ENCODE measurements around the gene CCDC9B. TPM values are rescaled to one million over a fixed set of nuclear protein-coding genes. Genes with fewer than 3 reads are reported as not detected.

CCDC9B gene
- total RNA-seq, 6 donors from 2014 or later, result 15.5 to 140 (median 68.1) TPM

DNA sequence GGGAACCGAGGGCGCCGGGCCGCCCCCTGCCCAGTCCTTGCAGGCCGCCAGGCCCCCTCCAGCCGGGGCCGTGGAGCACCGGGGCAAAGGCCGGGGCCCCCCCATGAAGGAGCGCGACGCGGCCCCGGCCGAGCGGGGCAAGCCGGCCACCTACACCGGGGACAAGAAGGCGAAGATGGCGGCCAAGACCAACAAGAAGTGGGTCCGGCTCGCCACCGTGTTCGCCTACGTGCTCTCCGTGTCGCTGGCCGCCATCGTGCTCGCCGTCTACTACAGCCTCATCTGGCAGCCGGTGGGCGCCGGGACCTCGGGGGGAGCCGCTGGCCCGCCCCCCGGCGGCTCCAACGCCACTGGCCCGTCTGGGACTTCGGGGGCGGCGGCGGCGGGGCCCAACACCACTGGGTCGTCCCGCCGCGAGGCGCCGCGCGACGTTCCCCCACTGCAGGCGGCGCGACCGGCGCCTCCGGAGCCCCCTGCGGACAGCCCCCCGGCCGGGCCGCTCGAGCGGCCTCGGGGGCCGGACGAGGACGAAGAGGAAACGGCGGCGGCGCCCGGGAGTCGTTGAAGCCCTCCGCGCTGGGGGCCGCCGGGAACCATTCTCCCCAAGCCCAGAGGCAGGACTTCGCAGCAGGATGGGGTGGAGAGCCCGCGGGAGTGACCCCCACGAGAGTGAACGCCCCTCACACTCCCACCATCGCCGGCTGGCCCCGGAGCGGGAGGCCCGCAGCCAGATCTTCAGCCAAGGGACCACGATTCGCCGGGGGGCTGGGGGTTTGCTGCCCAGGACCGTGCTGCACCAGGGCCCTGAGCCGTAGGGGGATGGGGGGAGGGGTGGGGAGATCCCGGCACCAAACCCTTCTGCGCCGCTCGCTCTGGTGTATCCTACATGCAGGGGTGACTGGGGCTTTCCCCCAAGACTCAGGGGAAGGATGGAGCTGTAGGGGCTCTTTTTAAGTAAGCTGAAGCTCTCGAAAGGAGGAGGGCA is 16.5 kb downstream of the CCDC9B start:
- peak overlapping the region; percentile 66 to 93 (median 78) for H3K4me3 ChIP-seq
- DNase-seq, result peak; percentile 48 to 89
- no peaks in the 10 kb centered on the region for H3K36me3 ChIP-seq
- WGBS, 2 donors, result 0 to 3% methylated on average over 1 to 35 of the region's 101 CpGs
- no peaks in the 10 kb centered on the region for H3K27me3 ChIP-seq
- peak overlapping the region; percentile 76 to 91 (median 82) for H3K27ac ChIP-seq
- peak in 1 of 2 donors; percentile 1 for ATAC-seq (ENCODE audit: low FRiP score in 2 of 2)
- H3K9me3 ChIP-seq, result no peaks in the 10 kb centered on the region
- TF ChIP-seq EP300 (IDR thresholded peaks at IDR 0.05), result no peak
- no peak for TF ChIP-seq POLR2AphosphoS5 (IDR thresholded peaks at IDR 0.05)
- TF ChIP-seq POLR2A (IDR thresholded peaks at IDR 0.05), result no peak
- no peak for TF ChIP-seq CTCF (IDR thresholded peaks at IDR 0.05)
- peaks cover 22 to 63% (median 33%) of the 10 kb centered on the region in 4 donors for H3K4me1 ChIP-seq

DNA sequence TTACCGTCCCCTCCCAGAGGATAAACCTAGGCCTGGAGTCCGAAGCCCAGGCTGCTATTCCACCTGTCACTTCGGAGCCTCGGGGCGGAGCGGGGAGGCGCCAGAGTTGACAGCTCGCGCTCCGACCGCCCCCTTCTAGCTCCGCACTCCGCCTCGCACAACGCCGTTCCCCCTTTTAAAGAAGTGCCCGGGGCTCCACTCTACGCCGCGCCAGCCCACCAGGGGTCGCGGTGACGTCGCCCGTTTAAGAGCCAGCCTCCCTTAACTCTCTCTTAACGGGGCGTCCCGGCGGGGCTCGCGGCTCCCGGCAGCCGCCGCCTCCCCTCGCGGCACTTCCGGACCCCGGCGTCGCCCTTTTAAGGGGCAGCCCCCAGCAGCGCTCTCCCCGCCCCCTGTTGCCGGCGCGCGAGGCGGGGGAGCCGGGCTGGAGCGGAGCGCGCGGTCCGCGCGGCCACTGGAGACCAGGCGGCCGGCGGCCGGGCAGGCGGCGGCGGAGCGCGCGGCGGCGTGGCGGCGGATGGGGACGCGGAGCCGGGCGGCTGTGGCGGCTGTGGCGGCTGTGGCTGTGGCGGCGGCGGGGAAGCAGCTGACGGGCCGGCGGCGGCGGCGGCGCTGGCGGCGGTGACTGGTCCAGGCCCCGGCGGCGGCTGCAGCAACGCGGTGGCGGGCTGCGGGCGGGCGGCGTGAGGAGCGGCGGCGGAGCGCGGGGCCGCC is 17.3 kb downstream of the CCDC9B start, which contains the start of gene INAFM2:
INAFM2 (plus strand) TSS at position 454 of the 714 bp plus-strand sequence. CDS start 364 bp downstream, outside the sequence.
- peak in 1 of 2 donors; percentile 66 for TF ChIP-seq POLR2AphosphoS5 (IDR thresholded peaks at IDR 0.05)
- peak; percentile 74 to 92 (median 87) for TF ChIP-seq CTCF (IDR thresholded peaks at IDR 0.05)
- no peak for TF ChIP-seq EP300 (IDR thresholded peaks at IDR 0.05)
- TF ChIP-seq POLR2A (IDR thresholded peaks at IDR 0.05), result peak in 1 of 4 donors; percentile 67
- Histone ChIP-seq H3K27me3 (no peaks in the 10 kb centered on the region), H3K9me3 (no peaks in the 10 kb centered on the region), H3K27ac (peak within 1 kb of the TSS; percentile 76 to 91 (median 82)), H3K4me1 (peaks cover 21 to 54% (median 29%) of the 10 kb centered on the region in 4 donors), H3K36me3 (no peaks in the 10 kb centered on the region), H3K4me3 (peak within 1 kb of the TSS; percentile 66 to 93 (median 78))
- peak; percentile 93 to 98 for DNase-seq
- WGBS, 2 donors, result 0 to 1% methylated on average over 3 to 43 of the region's 103 CpGs
- peak; percentile 94 to 95 for ATAC-seq (ENCODE audit: low FRiP score in 2 of 2)

GRCh38 chr15:40322531-40323238 is 18.1 kb downstream of the CCDC9B start:
- Histone ChIP-seq H3K9me3 (no peaks in the 10 kb centered on the region), H3K4me3 (peak overlapping the region in 3 of 4 donors; percentile 66 to 80 (median 77)), H3K36me3 (no peaks in the 10 kb centered on the region), H3K4me1 (peaks cover 21 to 49% (median 25%) of the 10 kb centered on the region in 4 donors), H3K27ac (peak overlapping the region; percentile 34 to 91 (median 70)), H3K27me3 (no peaks in the 10 kb centered on the region)
- TF ChIP-seq CTCF (IDR thresholded peaks at IDR 0.05), result no peak
- peak in 1 of 2 donors; percentile 18 for DNase-seq
- no peak for ATAC-seq (ENCODE audit: low FRiP score in 2 of 2)
- WGBS, 2 donors, result 58 to 72% methylated on average over 20 to 26 of the region's 26 CpGs

GRCh38 chr15:40320931-40321371 is 19.8 kb downstream of the CCDC9B start:
- TF ChIP-seq CTCF (IDR thresholded peaks at IDR 0.05), result peak; percentile 65 to 91 (median 84)
- no peak for TF ChIP-seq EP300 (IDR thresholded peaks at IDR 0.05)
- TF ChIP-seq POLR2AphosphoS5 (IDR thresholded peaks at IDR 0.05), result no peak
- no peaks in the 10 kb centered on the region for H3K9me3 ChIP-seq
- WGBS, 2 donors, result 0% methylated on average over 2 of the region's 2 CpGs
- no peaks in the 10 kb centered on the region for H3K36me3 ChIP-seq
- H3K4me1 ChIP-seq, result peaks cover 18 to 34% (median 19%) of the 10 kb centered on the region in 4 donors
- H3K27me3 ChIP-seq, result no peaks in the 10 kb centered on the region
- ATAC-seq (ENCODE audit: low FRiP score in 2 of 2) (peak; percentile 60 to 61), DNase-seq (peak in 1 of 2 donors; percentile 69)
- H3K4me3 ChIP-seq, result no peak overlapping the region
- no peak overlapping the region for H3K27ac ChIP-seq

Data from upper lobe of left lung (tissue), 6 donors.